ENCODE measurements around the gene TBC1D22A.

The TBC1D22A gene

DNA sequence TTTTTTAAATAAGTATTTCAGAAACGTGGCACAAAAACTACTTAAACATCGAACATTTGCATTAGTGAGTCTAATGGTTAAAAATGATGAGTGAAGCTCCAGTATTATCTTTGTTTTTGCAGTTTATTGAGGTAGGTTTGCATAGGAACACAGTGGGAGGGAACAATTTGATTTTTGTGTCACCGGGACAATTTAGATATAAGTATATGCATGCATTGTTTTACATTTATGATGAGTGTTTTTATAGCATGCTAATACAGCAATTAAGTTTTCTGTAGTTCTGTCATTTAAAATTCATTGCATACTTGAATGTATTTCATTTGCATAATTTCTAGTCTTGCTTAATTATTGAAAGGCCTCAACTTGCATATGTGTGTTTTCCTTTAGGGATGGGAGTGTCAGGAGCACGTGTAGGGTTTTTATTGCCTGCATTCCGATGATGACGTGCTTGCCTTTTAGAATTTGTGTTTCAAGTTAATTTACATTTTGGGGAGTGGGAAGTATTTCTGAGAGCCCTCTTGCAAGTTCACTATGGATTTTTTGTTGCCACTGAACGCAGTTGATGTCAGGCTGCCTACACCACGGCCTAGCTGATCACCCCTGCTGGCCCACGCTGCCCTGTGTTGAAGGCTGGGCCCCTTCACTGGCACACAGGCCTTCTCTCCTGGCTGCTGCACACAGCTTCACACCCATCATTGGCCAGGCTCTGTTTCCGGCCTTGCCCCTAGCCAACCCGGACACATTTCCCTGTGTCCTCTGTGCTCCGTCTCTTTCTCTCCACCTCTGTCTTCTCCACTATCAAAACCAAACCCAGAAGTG, 120.9 kb downstream of the TBC1D22A start:
- no peak for DNase-seq (ENCODE audit: low read depth, low spot score)

DNA sequence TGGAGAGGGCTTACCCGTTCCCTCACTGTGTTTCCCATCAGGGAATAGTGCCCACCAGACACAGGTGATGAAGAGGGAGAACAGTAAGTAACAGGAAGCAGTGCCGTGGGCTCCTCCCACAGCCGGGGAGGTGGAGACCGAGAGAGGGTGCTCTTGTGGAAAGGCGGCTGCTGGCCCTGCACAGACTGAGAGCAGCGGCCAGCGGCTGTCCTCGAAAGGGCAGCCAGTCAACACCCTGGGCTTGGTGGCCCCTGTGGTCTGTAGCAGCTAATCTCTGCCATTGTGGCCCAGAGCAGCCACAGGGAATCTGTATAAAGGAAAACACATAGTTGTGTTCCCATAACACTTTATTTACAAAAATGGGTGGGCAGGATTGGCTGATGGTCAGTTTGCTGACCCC, 121.9 kb downstream of the TBC1D22A start:
- no peak for DNase-seq (ENCODE audit: low read depth, low spot score)

DNA sequence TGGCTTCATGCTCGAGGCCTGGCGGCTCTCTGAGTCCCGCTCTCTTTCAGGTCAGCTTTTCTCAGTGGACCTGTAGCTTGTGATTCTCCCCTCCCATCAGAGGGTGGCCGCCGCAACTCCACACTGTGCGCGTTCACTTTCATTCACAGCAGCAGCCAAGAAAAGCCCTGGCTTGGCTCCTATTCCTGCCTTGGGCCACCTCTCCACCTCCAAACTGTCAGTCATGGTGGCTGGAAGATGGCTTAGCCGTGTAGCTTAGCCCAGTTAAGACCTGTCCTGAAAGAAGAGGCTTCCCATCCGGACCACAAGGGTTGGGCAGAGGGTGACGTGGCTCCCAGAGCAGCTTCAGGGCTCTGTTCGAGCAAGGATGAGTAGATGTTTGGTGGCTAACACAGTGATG, 125.5 kb downstream of the TBC1D22A start:
- DNase-seq (ENCODE audit: low read depth, low spot score), result no peak

DNA sequence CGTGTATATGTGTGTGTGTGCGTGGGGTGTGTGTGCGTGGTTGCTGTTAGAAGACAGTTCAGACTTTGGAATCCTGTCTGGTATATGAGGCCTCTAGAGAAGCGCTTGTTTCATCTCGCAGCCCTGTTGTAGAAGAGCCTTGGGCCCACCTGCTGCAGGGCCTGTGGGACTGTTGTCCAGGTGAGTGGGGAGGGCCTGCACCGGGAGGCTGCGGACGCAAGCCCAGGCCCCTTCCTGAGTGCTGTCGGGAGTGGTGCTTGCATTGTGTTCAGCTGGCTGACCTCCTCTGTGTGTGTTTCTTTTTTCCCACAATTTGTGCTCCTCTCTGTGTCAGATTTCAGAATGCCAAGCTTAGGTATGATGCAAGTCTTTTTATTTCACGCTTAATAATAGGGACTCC, 128.4 kb downstream of the TBC1D22A start:
- no peak for DNase-seq (ENCODE audit: low read depth, low spot score)

DNA sequence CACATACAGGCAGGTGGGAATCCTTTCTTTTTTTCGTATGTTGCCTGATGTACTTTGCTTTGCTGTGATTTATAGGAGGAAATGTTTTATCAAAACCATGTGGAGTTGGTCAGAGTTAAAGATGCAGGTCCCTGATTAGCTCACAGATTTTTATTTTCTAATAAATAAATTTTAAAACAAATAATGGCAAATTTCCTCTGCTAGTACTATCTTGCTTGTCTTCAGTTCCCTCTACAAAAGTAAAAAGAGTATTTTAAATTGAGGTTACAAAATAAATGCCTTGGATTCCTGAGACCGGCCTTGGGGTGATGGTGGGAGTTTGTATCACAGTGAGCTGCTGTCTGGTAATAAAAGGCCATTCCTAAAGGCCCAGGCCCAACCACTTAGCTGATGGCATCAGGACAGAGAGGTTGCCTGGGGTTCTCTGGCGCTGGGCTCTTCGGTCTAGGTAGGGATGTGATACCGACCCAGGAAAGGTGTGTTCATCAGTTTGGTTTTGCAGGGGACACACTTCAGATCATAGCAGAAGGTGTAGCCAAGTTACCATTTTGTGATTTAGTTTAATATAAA, 129.0 kb downstream of the TBC1D22A start:
- DNase-seq (ENCODE audit: low read depth, low spot score), result no peak

DNA sequence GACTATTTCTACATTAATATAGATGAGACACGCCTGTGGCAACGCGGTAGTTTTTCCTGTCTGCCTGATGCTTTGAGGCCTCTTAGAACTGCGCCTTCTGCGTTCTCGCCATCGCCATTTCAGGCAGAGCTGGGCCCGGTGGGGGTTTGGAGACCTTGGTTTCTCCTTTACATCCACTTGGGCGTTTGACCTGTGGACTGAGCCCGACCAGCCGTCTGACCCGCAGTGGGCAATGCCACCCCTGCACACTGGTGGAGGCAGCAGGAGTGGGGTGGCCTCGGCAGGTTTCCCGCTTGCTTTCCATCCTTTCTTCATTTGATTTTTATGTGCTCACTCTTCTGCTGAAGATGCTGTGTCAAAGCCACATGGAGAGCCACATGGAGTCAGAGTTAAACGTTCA, 130.4 kb downstream of the TBC1D22A start:
- no peak for DNase-seq (ENCODE audit: low read depth, low spot score)

DNA sequence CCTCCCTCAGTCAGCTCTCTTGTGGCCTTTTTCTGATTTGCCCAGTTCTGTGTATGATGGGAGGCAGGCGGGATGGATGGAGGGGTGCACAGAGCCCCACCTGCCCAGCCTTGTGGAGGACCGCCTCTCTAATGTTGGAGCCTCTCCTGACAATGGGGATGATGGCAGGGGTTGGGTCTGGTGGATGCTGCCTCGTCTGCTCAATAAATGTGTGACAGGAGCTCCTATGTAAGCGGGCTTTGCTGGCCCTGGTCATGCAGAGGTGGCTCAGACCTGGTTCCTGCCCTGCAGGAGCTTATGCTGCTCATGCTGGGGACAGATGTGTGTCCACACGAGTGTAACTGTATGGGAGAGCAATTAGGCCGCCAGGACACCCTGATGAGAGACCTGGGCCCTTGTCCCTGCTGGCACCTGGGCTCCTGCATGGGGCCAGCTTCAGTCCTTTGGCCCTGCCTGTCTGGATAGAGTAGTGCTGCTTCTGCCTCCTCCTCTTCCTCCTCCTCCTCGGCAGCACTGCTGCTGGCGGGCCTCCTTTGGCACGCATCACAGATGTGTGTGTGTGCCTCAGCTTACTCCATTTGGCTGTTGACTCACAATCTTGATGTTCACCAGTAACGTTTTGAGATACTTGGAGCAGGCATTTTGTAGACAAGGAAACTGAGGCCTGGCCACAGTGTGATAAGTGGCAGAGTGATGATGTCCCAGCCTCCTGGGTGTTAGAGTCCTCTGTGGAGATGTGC, 131.0 kb downstream of the TBC1D22A start:
- no peak for DNase-seq (ENCODE audit: low read depth, low spot score)

DNA sequence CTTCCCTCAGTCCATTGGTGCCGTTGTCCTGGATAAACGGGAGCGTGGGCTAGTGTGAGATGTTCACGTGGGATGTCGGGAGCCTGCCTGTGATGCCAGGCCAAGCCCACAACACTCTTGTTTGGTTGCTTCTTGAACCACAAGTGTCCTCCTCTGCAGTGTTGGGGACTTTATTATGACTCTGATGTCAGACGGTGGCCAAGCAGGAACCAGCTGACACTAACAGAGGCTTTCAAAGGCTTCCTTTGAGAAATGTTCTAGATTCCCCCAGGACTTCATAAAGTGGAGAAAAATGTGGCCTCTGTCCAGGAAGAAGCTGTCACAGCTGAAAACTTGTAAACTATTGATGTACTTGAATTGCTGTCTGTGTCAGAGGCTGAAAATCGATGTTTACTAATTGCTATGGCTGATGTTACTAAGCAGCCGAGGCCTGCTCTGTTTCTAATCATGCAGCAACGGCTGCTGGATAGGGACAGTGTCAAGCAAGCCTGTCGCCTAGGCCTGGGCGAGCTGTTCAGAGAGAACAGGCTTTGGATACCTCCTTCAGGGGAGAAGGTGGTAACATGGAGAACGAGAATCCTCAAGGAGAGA, 131.7 kb downstream of the TBC1D22A start:
- no peak for DNase-seq (ENCODE audit: low read depth, low spot score)

DNA sequence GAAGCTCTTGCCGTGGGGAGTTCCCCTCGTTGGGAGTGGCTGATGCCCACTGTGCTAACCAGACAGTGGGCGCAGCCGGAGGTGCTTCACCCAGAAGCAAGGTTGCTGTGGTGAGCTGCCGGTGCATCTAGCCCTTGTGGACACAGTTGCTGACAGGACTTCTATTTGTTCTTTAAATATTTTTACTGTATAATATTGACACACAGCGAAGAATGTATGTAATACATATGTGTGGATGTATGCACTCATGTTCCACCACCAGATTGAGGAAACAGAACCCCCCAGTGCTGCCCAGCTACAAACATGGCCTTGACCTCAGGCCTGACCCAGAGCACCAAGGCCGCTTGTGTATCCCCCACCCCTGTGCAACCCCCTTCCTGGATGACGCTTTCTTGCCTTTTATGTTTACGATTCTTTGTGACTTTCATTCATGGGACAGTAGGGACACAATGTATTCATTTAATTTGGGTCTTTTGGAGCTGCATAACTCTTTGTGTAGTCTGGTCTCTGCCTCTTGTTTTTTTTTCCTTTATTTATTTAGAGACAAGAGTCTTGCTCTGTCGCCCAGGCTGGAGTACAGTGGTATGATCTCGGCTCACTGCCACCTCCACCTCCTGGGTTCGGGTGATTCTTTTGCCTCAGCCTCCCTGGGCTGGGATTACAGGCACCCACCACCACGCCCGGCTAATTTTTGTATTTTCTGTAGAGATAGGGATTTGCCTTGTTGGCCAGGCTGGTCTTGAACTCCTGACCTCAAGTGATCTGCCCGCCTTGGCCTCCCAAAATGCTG, 132.6 kb downstream of the TBC1D22A start:
- no peak for DNase-seq (ENCODE audit: low read depth, low spot score)

DNA sequence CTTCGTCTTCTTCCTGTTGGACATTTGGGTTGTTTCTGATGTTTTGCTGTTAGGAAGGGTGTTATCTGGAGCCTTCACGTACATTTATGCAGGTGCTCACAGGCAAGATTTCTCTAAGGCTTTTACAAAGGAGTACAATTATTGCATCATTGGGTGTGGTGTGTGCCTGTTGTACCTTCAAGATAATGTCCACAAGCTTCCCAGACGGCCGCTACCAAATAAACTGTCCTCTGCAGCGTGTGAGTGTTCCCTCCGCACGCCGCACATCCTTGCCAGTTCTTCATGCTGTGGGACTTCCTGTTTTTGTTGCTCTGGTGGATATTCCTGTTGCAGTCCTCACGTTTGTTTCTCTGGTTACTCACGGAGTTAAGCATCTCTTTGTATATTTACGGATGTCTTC, 133.3 kb downstream of the TBC1D22A start:
- DNase-seq (ENCODE audit: low read depth, low spot score), result no peak

DNA sequence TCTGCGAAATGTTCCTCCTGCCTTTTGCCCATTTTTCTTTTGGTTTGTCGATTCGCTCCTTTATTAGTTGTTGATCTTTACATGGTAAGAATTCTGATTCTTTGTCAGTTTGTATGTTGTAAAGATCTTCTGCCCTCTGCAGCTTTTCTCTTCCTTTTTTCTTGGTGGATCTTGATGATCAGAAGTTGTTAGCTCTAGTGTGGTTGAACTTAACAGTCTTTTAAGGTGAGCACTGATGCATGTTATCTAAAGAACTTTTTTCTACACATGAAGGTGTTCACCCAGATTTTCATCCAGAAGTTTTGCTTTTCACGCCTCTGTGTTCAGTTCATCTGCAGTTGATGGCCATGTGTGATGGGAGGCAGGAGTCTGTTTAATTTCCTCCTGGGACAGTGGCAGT, 133.7 kb downstream of the TBC1D22A start:
- no peak for DNase-seq (ENCODE audit: low read depth, low spot score)

DNA sequence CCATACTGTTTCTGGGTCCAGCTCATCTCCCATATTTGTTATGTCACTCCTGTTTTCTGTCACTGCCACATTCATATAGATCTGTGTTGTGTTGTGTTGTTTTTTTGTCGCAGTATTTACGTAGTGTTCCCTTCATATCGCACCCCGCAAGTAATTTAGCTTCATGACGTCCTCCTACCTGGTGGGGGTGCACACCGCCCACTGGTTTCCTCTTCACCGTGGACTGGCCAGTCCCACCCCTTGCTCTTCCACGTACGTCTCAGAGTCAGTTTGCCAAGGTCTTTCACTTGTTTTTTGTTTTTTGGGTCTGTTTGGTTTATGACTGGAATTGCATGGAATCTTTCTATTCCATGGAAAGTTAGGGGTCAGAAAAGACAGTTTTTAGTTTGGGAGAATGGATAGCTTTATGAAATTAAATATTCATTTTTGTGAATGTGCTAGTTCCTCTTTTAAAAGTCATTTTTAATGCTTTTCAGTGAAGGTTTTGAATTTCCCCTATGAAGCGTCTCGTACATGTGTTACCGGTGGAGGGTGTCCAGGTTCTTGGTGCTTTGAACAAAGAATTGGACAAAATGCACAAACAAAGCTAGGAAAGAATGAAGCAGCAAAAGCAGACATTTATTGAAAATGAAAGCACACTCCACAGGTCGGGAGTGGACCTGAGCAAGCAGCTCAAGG, 134.3 kb downstream of the TBC1D22A start:
- no peak for DNase-seq (ENCODE audit: low read depth, low spot score)

DNA sequence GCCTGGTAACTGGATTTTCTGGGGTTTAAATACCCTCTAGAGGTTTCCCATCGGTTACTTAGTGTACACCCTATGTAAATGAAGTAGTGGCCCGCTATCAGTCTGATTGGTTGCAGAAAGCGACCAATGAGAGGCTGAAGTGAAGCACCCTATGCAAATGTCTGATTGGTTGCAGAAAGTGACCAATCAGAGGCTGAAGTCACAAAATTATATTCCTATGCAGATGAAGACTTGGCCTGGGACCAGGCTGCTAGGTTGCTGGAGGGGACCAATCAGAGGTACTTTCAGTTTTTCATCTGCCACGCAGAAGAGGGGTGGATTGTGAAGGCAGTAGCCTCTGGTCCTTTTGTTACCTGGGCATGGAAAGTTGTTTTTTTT, 134.8 kb downstream of the TBC1D22A start:
- no peak for DNase-seq (ENCODE audit: low read depth, low spot score)

DNA sequence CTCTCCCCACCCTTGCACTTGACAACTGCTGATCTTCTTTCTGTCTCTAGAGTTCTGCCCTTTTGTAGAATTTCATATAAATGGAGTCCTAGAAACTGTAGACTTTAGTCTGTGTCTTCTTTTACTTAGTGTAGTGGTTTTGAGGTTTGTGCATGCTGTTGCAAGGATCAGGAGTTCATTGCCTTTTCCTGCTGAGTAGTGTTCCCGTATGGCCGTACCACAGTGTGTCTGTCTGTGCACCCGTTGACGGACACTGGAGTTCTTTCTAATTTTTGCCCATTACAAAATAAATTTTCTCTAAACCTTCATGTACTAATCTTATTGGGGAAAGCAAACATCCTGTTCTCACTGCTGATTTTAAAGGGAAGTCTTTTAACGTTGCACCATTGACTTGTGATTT, 138.1 kb downstream of the TBC1D22A start:
- DNase-seq (ENCODE audit: low read depth, low spot score), result no peak

DNA sequence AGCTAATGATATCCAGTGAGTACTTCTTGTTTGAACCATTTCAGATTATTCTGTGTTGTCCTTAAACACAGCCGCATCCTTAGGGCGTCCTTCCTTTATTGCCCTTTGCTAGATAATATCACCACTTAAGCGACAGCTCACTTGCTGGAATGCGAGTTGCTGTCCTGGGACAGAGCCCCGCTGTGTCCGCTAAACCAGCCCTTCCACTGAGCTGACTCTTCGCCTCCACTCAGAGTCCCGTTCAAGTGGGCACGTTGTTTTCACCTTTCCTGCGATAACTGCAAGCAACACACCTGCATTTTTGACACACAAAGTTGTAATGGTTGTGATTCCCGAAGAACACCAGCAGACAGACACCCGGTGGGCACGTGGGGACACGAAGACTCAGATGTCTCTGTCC, 140.0 kb downstream of the TBC1D22A start:
- DNase-seq (ENCODE audit: low read depth, low spot score), result no peak

DNA sequence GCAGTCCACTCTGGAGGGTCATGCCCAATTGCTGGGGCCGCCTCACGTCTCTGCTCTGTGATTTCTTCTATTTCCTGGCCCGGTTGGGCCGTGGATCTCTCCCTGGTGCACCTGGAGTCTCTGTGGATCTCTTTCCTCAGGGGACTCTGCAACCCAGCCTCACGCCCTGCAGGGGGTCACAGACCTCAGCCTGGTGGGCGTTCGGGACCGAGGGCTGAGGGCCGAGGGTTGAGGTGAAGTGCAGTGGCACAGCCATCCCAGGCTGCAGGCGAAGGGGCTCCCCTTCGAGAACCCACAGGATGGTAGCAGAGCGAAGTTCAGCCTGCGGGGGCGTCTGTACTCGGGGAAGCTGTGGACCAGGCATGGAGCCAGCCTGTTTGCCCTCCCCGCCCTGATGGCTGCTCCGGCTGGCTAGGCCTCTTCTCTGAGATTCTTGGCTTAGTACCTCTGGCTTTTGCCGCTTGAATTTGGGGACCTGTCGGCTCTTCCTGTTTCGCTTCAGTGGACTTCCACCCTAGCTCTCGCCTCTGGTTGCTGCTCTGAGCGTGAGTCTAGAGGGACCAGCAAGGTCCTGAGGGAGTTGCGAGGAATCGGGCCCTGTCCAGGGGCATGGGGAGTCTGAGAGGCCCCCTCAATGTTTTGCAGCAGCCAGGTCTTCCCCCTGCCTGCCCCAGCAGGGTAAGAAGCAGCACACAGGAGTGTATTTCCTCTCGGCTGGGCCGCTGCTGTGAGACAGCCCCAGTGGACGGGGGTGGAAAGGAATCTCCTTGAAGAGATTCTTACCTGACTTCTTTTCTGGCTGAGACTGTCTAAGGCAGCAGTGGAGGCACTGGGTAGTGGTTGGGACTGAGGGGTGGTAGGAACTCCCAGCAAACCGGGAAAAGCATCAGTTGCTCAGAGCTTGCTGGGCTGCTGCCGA, 140.8 kb downstream of the TBC1D22A start:
- no peak for DNase-seq (ENCODE audit: low read depth, low spot score)

DNA sequence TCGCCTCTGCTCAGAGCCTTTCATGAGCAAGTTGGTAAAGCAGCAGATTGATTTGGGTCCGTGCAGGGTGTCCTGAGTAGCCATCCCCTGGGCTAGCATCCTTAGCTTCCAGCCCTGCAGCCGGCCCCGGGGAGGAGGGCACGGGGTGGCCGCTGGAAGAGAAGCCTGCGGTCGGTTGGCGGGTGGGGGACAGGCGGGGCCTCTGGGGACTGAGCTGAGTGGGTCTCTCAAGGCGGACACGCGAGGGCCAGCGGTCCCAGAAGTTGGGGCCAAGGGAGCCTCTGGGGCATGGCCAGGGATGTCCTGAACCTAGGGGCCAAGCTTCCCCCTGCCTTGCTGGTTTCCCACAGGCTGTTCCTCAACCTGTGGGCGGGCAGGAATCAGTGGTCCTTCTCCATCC, 143.0 kb downstream of the TBC1D22A start:
- no peak for DNase-seq (ENCODE audit: low read depth, low spot score)

DNA sequence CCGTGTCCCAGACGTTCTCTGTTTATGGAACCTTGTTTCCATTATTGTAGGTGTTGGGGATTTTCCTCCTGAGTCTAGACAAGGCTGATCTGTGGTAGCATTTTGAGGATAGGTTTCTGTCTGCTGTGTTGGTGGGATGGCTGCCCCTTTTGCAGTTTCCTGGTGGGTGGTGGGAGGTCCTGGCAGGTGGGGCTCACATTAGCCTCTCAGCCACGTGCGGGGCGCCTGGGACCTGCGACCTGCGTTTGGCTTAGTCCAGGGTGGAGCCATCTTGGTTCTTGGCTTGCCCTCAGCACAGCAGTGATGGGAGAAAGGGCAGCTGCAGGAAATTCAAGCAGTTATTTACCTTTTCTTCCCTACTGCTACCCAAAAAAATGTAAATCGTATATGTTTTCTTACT, 143.4 kb downstream of the TBC1D22A start:
- no peak for DNase-seq (ENCODE audit: low read depth, low spot score)

DNA sequence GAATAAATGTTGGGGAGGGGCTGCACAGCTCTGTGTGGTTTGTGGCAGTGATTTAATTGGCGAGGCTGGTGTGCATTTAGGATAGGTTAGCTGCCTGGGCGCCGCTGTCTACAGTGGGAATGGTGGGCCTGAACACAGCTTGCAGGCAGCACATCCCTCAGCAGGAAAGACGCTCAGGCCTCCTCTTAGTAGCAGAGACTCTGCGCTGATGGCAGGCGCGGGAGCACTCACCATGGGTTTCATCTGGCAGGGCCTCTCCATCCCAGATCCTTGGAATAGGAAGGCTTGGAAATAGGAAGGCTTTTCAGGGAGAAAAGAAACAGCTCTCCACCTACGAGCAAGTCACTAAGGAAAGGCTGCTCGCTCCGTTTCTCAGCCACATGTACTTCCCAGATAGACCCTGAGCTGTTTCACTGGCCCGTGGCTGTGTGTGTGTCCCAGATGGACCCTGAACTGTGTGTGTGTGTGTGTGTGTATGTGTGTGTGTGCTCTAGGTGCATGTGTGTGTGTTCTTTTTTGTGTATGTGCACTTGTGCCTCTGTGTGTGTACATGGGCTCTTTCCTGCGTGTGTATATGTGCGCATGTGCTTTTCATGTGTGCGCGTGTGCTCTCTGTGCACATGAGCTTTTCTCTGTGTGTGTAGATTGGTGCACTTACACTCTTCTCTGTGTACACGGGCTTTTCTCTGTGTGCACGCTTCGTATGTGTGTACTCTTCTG, 144.0 kb downstream of the TBC1D22A start:
- no peak for DNase-seq (ENCODE audit: low read depth, low spot score)
